8988T (cell line): ENCODE data around the gene ZNF423.
A peak's percentile ranks its signal among the peaks of the same experiment; 100 is the strongest.

Experiments used
- DNase-seq: peaks from one replicate; pipeline ENCODE4 v3.0.0; 2011

The ZNF423 gene

GRCh38 chr16:49637511-49637910, 218.4 kb downstream of the ZNF423 start:
- no peak for DNase-seq

- no peak for DNase-seq
Measured at GRCh38 chr16:49636608-49637007, 219.3 kb downstream of the ZNF423 start.

GRCh38 chr16:49635591-49636581, 220.0 kb downstream of the ZNF423 start:
- DNase-seq = peak; percentile 6

- peak; percentile 9 for DNase-seq
Measured at GRCh38 chr16:49635009-49635350, 220.9 kb downstream of the ZNF423 start.

- peak; percentile 6 for DNase-seq
Measured at GRCh38 chr16:49634235-49635008, 221.5 kb downstream of the ZNF423 start.

GRCh38 chr16:49632795-49633184, 223.1 kb downstream of the ZNF423 start:
- DNase-seq = no peak

- DNase-seq = peak; percentile 4
Measured at GRCh38 chr16:49632086-49632794, 223.7 kb downstream of the ZNF423 start.

GRCh38 chr16:49631187-49632041, 224.5 kb downstream of the ZNF423 start:
- peak; percentile 13 for DNase-seq

- no peak for DNase-seq
Measured at GRCh38 chr16:49630783-49631182, 225.1 kb downstream of the ZNF423 start.

GRCh38 chr16:49629851-49630250, 226.1 kb downstream of the ZNF423 start:
- no peak for DNase-seq

GRCh38 chr16:49628148-49628547, 227.8 kb downstream of the ZNF423 start:
- DNase-seq = no peak

GRCh38 chr16:49625311-49626065, 230.4 kb downstream of the ZNF423 start:
- peak; percentile 3 for DNase-seq

GRCh38 chr16:49623501-49624266, 232.2 kb downstream of the ZNF423 start:
- peak; percentile 11 for DNase-seq

- DNase-seq = peak; percentile 20
Measured at GRCh38 chr16:49622421-49623402, 233.2 kb downstream of the ZNF423 start.

- peak; percentile 11 for DNase-seq
Measured at GRCh38 chr16:49622084-49622390, 233.9 kb downstream of the ZNF423 start.

GRCh38 chr16:49621241-49622083, 234.4 kb downstream of the ZNF423 start:
- peak; percentile 11 for DNase-seq

- DNase-seq = peak; percentile 12
Measured at GRCh38 chr16:49620869-49621240, 235.1 kb downstream of the ZNF423 start.

GRCh38 chr16:49620158-49620868, 235.6 kb downstream of the ZNF423 start:
- peak; percentile 28 for DNase-seq
